ENCODE results near the gene NGFR.

The NGFR gene

DNA sequence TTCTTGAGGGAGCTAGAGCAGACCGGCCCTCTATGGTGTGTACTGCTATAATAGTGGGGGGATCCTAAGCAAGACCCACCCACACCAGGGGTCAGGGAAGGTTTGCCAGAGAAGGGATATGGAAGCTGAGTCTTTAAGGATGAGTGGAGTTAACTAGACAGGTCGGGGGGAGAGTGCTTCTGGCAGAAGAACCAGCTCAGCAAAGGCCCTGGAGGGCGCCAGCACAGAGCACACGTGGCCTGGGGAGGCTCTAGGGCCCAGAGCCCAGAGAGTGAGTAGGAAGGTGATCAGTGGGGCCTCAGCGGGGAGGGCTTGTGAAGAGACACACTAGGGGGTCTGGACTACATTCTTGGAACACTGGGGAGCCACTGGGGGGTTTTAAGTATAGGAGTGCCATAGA is 21.1 kb downstream of the NGFR start:
- H3K4me3 ChIP-seq (ENCODE audit: low read length) = no peak overlapping the region
- TF ChIP-seq, protein P1, sequence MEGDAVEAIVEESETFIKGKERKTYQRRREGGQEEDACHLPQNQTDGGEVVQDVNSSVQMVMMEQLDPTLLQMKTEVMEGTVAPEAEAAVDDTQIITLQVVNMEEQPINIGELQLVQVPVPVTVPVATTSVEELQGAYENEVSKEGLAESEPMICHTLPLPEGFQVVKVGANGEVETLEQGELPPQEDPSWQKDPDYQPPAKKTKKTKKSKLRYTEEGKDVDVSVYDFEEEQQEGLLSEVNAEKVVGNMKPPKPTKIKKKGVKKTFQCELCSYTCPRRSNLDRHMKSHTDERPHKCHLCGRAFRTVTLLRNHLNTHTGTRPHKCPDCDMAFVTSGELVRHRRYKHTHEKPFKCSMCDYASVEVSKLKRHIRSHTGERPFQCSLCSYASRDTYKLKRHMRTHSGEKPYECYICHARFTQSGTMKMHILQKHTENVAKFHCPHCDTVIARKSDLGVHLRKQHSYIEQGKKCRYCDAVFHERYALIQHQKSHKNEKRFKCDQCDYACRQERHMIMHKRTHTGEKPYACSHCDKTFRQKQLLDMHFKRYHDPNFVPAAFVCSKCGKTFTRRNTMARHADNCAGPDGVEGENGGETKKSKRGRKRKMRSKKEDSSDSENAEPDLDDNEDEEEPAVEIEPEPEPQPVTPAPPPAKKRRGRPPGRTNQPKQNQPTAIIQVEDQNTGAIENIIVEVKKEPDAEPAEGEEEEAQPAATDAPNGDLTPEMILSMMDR (conservative IDR thresholded peaks at IDR 0.05; ENCODE audit: low read depth, low read length) = no peak
- no peak for DNase-seq (ENCODE audit: low read depth)

DNA sequence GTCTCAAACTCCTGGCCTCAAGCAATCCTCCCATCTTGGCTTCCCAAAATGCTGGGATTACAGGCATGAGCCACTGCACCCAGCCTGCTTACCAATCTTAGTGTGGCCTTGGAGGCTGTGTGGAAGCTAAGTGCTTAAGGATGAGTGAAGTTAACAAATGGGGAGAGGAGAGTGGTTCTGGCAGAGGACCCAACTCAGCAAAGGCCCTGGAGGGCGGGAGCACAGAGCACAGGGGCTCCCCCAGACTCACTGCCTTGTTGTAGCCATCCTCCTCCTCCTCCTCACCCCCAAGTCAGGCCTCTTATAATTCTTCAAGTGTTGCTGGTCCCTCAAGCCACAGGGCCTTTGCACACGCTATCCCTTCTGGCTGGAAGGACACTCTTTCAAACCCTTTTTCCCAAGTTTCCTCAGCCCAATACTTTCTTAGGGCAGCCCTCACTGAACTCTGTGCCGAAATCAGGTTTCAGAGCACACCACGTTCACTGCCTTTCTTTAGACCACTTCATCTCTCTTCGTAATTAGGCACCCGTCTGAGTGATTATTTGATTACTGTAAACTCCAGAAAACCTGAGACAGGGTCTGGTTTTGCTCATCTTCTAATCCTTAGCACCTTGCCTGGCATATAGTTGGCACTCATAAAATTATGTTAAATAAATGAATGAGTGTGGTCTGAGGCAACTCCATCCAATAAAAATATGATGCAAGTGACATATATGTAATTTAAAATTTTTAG is 23.4 kb downstream of the NGFR start:
- DNase-seq (ENCODE audit: low read depth) = no peak
- TF ChIP-seq, protein P1 (conservative IDR thresholded peaks at IDR 0.05; ENCODE audit: low read depth, low read length) = no peak
- H3K4me3 ChIP-seq (ENCODE audit: low read length) = no peak overlapping the region

DNA sequence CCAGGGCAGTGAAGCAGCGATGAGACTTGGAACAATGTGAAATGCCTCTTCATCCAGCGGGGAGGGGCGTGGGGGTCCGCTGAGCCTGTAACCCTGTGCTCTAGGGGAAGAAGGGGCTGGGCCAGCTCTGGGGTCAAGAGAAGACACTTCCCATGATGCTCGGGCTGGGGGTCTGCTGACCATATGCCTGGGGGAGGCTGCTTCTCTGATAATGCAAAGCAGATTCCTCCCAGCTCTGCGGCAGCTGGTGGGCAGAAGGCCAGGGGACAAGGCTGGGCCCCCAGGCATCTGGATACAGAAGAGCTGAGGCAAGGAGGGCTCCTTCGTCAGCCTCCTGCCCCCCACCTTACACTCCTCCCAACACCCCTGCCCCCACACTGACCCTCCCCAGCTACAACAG is 24.7 kb downstream of the NGFR start:
- no peak overlapping the region for H3K4me3 ChIP-seq (ENCODE audit: low read length)
- TF ChIP-seq, protein P1 (conservative IDR thresholded peaks at IDR 0.05; ENCODE audit: low read depth, low read length) = no peak
- DNase-seq (ENCODE audit: low read depth) = no peak

DNA sequence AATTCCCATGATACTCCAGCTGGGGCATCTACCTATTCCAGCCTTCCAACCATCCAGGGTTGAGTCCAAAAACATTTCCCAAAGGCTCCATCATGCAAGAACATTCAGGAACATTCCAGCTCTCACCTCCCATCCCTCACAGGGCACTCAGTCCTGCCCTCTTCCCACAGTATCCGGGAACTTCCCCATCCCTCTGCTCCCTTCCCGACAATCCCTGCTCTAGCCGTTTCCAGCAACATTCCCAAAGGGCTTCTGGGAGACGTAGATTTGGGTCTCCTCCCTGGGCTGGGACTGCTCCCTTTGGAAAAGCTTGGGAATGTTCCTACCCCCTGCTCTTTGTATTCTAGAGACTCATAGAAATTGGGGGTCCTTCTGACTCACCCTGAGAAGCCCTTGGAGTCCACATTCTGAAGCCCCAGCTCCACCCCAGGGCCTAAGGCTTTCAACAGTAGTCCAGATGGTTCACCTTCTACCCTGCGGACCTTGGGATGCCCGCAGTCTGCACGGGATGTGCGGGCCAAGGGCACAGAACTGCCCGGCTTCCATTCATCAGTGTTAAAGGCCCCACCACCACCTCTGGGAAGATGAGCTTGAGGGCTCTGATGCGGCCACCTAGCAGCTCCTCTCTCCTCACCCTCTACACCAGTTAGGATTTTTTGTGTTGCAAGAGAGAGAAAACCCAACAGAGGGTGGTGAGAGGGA is 25.4 kb downstream of the NGFR start:
- TF ChIP-seq, protein P1 (conservative IDR thresholded peaks at IDR 0.05; ENCODE audit: low read depth, low read length) = no peak
- no peak overlapping the region for H3K4me3 ChIP-seq (ENCODE audit: low read length)
- DNase-seq (ENCODE audit: low read depth) = no peak

DNA sequence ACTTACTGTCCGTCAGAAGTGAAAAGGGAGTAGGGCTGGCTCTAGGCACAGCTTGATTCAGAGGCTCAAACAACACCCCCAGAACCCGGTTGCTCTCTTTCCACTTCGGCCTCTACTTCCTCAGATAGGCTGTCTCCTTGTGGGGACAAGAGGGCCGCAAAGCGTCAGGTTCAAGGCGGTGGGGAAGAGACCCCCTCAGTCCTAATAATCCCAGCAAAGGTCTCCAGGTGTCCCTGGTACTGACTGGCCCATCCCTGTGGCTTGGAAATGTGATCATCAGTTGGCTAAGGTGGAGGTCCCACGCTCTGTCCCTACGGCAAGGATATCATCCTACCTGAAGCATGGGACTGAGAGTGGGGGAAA is 26.0 kb downstream of the NGFR start:
- H3K4me3 ChIP-seq (ENCODE audit: low read length) = no peak overlapping the region
- no peak for DNase-seq (ENCODE audit: low read depth)
- TF ChIP-seq, protein P1 (conservative IDR thresholded peaks at IDR 0.05; ENCODE audit: low read depth, low read length) = no peak

DNA sequence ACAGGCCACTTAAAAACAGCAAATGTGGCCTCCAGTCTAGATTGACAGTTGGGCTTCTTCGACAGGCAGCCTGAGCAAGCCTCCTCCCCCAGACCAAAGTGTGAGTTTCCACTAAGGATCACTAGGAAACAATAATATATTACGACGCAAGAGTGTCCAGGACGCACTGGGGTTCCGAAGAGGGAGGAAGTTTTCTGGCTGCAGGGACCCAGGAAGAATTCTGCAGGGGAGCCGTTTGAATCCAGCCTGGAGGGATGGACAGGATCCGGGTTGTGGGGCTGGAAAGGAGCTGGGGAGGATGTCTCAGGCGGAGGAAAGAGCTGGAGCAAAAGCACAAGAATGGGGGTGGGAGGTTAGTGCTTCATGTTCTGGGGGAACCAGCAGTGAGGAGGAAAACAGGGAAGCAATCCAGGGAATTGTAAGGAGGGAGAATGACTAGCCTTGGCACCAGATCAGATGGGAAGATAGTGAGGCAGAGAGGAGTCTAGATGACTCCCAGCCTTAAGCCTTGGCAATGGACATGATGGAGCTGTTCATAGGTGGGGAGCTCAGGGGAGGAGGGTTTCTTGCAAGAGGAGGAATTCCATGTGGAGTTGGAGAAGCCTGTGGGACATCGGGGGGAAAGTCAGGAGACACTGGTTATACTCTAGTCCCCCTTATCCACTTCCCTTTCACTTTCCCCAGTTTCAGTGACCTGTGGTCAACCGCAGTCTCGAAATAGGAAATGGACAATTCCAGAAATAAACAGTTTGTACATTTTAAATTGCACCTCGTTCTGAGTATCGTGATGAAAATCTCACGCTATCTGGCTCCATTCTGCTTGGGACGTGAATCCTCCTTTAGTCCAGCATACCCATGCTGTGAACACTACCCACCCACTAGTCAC is 26.6 kb downstream of the NGFR start:
- TF ChIP-seq, protein P1 (conservative IDR thresholded peaks at IDR 0.05; ENCODE audit: low read depth, low read length) = no peak
- H3K4me3 ChIP-seq (ENCODE audit: low read length) = no peak overlapping the region
- no peak for DNase-seq (ENCODE audit: low read depth)
